ENCODE data around the gene SEC22B.
"Not testable (repeated sequence)": the region's sequence is repeated elsewhere in the genome, so short reads cannot be mapped to it uniquely, and the experiment has no call there.

GRCh38 chr1:120175688-120176087, 632 bp downstream of the SEC22B start:
- not testable (repeated sequence) for TF ChIP-seq CTCF, POLR2A (IDR thresholded peaks at IDR 0.05)

All from adrenal gland (tissue), 5 donors.